ENCODE data around the gene RSAD2.

DNA sequence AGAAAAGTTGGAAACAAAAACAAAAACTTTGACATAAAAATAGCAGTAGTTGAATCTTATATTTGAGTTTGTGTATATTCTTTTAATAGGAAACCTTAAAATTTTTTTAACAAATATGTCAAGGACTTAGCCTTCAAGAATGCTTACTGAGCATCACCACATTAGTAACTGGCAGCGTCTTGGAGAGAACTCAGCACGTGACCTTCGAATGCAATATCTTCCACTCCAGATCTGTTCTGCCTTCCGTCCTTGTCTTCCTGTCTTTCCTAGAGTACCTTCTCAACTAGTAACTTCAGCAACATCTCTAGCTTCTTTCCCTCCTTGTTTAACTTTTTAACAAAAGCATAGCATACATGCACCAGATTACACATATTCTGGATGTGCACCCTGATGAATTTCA lies 972 bp downstream of the RSAD2 start:
- TF ChIP-seq CTCF (IDR thresholded peaks at IDR 0.05; ENCODE audit: poor library complexity) (no peak), EZH2 (IDR thresholded peaks at IDR 0.05; ENCODE audit: borderline replicate concordance) (no peak), EZH2phosphoT487 (IDR thresholded peaks at IDR 0.05; ENCODE audit: low read depth, severe bottlenecking, unreplicated experiment) (no peak)

Measured in hepatocyte (in vitro differentiated cells).